Epithelial cell of esophagus (primary cell): ENCODE results near the gene NDUFS5.

Experiments
- DNase-seq: peaks from one replicate; pipeline ENCODE4 v3.0.0; 2010; ENCODE audit warnings: low read depth
- H3K4me3 ChIP-seq: 2 replicates; pipeline ENCODE4 v1.5.1; 2011; ENCODE audit warnings: mild to moderate bottlenecking, low read length, control low read depth
- CTCF ChIP-seq: IDR thresholded peaks from 2 replicates; pipeline ENCODE4 v1.5.1; 2011; ENCODE audit warnings: low read depth, mild to moderate bottlenecking, low read length, control low read depth, inconsistent platforms; ENCODE audit not compliant: insufficient read depth; ENCODE audit errors: missing control alignments

The NDUFS5 gene

DNA sequence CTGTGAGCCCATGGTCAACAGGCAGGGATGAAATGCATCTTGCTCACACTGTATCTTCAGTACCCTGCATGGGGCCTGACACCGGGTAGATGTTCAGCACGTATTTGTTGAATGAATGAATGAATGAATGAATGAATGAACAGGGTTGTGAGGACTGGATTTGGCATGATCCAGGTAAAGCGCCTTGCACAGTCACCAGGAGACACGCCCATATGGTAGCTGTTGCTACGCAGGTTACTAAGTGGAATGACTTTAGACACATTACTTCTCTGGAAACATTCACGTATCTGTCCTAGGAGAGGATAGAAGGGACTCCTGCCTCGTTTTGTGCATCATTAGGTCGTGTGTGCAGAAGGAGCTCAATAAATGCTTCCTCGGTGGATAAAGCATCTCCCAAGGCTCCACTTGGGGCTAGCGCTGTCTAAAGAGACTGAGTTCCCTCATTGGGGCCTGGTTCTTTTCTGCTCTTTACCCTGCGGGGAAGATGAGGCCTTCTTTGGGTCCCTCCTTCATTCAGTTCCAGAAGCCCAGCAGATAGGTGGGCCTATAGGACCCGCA lies 54.2 kb downstream of the NDUFS5 start:
- H3K4me3 ChIP-seq = no peak overlapping the region
- DNase-seq = no peak

GRCh38 chr1:39080831-39081270 lies 54.7 kb downstream of the NDUFS5 start:
- no peak for DNase-seq
- TF ChIP-seq CTCF = no peak
- H3K4me3 ChIP-seq = no peak overlapping the region

More for the DNA sequence above, 54.2 kb downstream of the NDUFS5 start:
- no peak for TF ChIP-seq CTCF

DNA sequence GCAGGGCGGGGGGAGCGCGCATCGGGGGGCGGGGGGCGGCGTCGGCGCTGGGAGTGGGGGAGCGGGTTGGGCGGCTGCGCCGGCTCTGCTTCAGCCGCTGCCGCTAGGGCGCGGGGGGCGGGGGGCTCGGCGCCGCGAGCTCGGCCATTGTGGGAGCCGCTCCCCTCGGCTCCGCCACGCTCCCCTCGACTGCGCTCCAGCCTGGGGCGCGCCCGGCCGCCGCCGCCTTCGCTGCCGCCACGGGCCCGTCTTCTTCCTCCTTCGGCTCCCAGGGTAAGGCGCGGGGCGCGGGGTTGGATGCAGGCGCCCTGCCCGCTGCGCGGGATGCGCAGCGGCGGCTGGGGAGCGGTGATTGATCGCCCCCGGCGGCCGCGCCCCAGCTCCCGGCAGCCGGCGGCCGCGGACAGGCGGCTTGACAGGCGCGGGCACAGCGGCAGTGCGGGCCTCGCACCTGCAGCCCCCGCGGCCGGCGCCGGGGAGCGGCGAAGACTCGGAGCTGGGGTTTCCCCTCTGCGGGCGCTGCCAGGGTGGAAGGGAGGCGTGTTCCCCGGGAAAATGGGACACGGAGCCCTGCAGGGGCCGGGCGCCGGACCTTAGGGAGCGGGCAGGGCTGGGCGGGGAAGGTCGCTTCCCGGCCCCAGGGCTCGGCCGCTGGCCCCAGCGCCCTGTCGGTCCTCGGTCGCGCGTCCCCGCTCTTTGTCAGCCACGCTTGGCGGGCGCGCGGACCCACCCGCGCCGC lies 55.3 kb downstream of the NDUFS5 start:
- peak overlapping the region; percentile 21 for H3K4me3 ChIP-seq
- TF ChIP-seq CTCF = no peak
- DNase-seq = peak; percentile 39

- no peak overlapping the region for H3K4me3 ChIP-seq
- no peak for TF ChIP-seq CTCF
Measured at GRCh38 chr1:39082010-39082799, 56.1 kb downstream of the NDUFS5 start.

GRCh38 chr1:39082811-39083576 lies 56.8 kb downstream of the NDUFS5 start:
- H3K4me3 ChIP-seq = no peak overlapping the region
- no peak for TF ChIP-seq CTCF
- DNase-seq = no peak

More at GRCh38 chr1:39082010-39082799, 56.1 kb downstream of the NDUFS5 start:
- DNase-seq = no peak

GRCh38 chr1:39084191-39084590 lies 58.0 kb downstream of the NDUFS5 start:
- no peak overlapping the region for H3K4me3 ChIP-seq
- no peak for DNase-seq

More at GRCh38 chr1:39084191-39084590, 58.0 kb downstream of the NDUFS5 start:
- TF ChIP-seq CTCF = no peak
